OCI-LY7 (cell line): ENCODE data around the gene PARL.

ENCODE experiments used
- EZH2phosphoT487 ChIP-seq: fragments of 200-600 bp; sonication (generic); IDR thresholded peaks from 2 replicates; pipeline ENCODE4 v1.6.1; 2018; ENCODE audit warnings: low read depth, borderline replicate concordance, mild to moderate bottlenecking, mixed run types, antibody characterized with exemption, low read length, moderate library complexity, mixed read lengths
- TF ChIP-seq, protein P1 (sequence below): fragments of 200-600 bp; sonication (generic); conservative IDR thresholded peaks from 2 replicates; pipeline ENCODE4 v1.5.1; 2014; ENCODE audit warnings: mild to moderate bottlenecking, antibody characterized with exemption, low read length, moderate library complexity, mixed read lengths

DNA sequence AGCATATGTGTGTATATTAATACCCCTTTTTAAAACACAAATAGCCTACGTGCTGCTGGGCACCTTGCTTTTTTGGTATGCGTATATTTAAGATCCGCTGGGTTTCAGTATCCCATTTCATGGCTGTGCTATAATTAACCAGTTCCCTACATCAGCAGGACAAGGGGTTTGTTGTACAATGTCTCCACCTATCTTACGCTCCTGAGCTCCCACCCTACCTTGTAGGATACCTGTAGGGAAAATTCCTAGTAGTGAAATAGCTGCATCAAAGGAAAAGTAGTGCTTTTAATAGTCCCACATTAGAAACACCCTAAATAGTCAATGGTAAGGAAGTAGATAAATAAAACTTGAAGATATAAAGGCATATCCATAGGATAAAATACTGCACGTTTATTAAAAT, 60.7 kb downstream of the PARL start:
- TF ChIP-seq, protein P1, sequence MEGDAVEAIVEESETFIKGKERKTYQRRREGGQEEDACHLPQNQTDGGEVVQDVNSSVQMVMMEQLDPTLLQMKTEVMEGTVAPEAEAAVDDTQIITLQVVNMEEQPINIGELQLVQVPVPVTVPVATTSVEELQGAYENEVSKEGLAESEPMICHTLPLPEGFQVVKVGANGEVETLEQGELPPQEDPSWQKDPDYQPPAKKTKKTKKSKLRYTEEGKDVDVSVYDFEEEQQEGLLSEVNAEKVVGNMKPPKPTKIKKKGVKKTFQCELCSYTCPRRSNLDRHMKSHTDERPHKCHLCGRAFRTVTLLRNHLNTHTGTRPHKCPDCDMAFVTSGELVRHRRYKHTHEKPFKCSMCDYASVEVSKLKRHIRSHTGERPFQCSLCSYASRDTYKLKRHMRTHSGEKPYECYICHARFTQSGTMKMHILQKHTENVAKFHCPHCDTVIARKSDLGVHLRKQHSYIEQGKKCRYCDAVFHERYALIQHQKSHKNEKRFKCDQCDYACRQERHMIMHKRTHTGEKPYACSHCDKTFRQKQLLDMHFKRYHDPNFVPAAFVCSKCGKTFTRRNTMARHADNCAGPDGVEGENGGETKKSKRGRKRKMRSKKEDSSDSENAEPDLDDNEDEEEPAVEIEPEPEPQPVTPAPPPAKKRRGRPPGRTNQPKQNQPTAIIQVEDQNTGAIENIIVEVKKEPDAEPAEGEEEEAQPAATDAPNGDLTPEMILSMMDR: 0 out of 2 replicates have a peak, but pooled peaks have one; percentile 45
- no peak for TF ChIP-seq EZH2phosphoT487
